Loucy (cell line): ENCODE results near the gene IFNA1.

Experiments used
- H2AFZ ChIP-seq: fragments of 200-600 bp; sonication (generic); 2 replicates; pipeline ENCODE4 v1.6.0; 2016; ENCODE audit warnings: antibody characterized with exemption, mild to moderate bottlenecking, low read length, moderate library complexity
- H3F3A ChIP-seq: fragments of 200-600 bp; 2 replicates; pipeline ENCODE4 v1.6.0; 2016; ENCODE audit warnings: antibody characterized with exemption, low read depth, mild to moderate bottlenecking
- H3K27me3 ChIP-seq: fragments of 200-600 bp; sonication (generic); 2 replicates; pipeline ENCODE4 v1.6.1; 2014; ENCODE audit warnings: low read length, mild to moderate bottlenecking; ENCODE audit not compliant: insufficient read depth, poor library complexity, severe bottlenecking
- H3K36me3 ChIP-seq: fragments of 200-600 bp; sonication (generic); 2 replicates; pipeline ENCODE4 v1.6.1; 2016; ENCODE audit warnings: low read length; ENCODE audit not compliant: insufficient read depth
- H3K4me1 ChIP-seq: fragments of 200-600 bp; sonication (generic); 2 replicates; pipeline ENCODE4 v1.5.1; 2014; ENCODE audit warnings: low read length, mild to moderate bottlenecking; ENCODE audit not compliant: insufficient read depth, poor library complexity, severe bottlenecking
- H3K4me2 ChIP-seq: fragments of 200-600 bp; sonication (generic); 2 replicates; pipeline ENCODE4 v1.6.0; 2014; ENCODE audit warnings: antibody characterized with exemption, low read length, low read depth, mild to moderate bottlenecking; ENCODE audit not compliant: poor library complexity, severe bottlenecking
- H3K4me3 ChIP-seq: fragments of 200-600 bp; sonication (generic); 2 replicates; pipeline ENCODE4 v1.5.1; 2014; ENCODE audit warnings: low read length, mild to moderate bottlenecking, mixed read lengths; ENCODE audit not compliant: poor library complexity, severe bottlenecking
- H3K79me2 ChIP-seq: fragments of 200-600 bp; sonication (generic); 2 replicates; pipeline ENCODE4 v1.6.1; 2014; ENCODE audit warnings: low read length; ENCODE audit not compliant: insufficient read depth
- H3K9ac ChIP-seq: fragments of 200-600 bp; sonication (generic); 2 replicates; pipeline ENCODE4 v1.6.0; 2014; ENCODE audit warnings: mild to moderate bottlenecking, low read depth, low read length, moderate library complexity; ENCODE audit not compliant: poor library complexity, severe bottlenecking
- H3K9me2 ChIP-seq: fragments of 200-600 bp; sonication (generic); replicated peaks from 2 replicates; pipeline ENCODE4 v1.6.1; 2016; ENCODE audit warnings: low read depth, low read length, mixed read lengths
- H3K9me3 ChIP-seq: fragments of 200-600 bp; sonication (generic); 2 replicates; pipeline ENCODE4 v1.6.1; 2014; ENCODE audit warnings: mild to moderate bottlenecking, antibody characterized with exemption, low read length, low read depth; ENCODE audit not compliant: insufficient read depth
- H4K20me1 ChIP-seq: fragments of 200-600 bp; sonication (generic); 2 replicates; pipeline ENCODE4 v1.6.0; 2014; ENCODE audit warnings: antibody characterized with exemption, low read length, mild to moderate bottlenecking; ENCODE audit not compliant: insufficient read depth, poor library complexity, severe bottlenecking
- CTCF ChIP-seq: fragments of 200-600 bp; sonication (generic); conservative IDR thresholded peaks from 2 replicates; pipeline ENCODE4 v1.5.1; 2014; ENCODE audit warnings: mild to moderate bottlenecking, antibody characterized with exemption, low read length
- EZH2phosphoT487 ChIP-seq: fragments of 200-600 bp; IDR thresholded peaks from 2 replicates; pipeline ENCODE4 v1.6.1; 2018; ENCODE audit warnings: antibody characterized with exemption, mild to moderate bottlenecking, moderate library complexity, borderline replicate concordance

IFNA1 gene

DNA sequence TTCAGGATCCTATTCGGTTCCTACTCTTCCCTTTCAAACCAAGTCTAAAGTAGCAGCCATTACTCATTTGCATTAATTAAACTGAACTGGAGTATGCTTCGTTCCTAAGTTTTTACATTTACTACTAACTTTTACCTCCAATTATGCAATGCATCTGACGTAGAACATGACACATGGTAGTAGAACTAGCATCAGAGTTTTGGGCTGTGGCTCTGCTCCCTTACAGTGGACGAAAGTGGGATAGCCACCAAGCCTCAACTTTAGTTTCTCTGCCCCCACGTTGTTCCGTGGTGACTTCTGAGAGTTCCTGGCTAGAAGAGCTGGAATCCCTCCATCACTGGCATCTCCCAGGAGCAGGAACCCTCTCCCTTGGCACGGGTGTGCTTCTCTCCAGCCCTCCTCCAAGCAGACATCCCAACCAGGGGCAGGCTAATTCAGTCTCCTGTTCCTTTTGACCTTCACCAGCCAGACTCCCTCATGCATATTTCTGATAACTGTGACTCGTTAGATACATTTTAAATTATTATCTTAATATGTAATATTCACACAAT lies 39.0 kb downstream of the IFNA1 start:
- no peaks in the 10 kb centered on the region for H3F3A ChIP-seq
- no peaks in the 10 kb centered on the region for H3K9me2 ChIP-seq
- no peak overlapping the region for H3K4me2 ChIP-seq
- H3K4me1 ChIP-seq: no peaks in the 10 kb centered on the region
- H3K4me3 ChIP-seq: no peak overlapping the region
- TF ChIP-seq EZH2phosphoT487 (no peak), CTCF (no peak)
- H3K36me3 ChIP-seq: no peaks in the 10 kb centered on the region
- no peaks in the 10 kb centered on the region for H3K27me3 ChIP-seq
- H3K9me3 ChIP-seq: no peaks in the 10 kb centered on the region
- H3K79me2 ChIP-seq: no peaks in the 10 kb centered on the region
- H3K9ac ChIP-seq: no peak overlapping the region
- no peaks in the 10 kb centered on the region for H4K20me1 ChIP-seq
- H2AFZ ChIP-seq: no peak overlapping the region

DNA sequence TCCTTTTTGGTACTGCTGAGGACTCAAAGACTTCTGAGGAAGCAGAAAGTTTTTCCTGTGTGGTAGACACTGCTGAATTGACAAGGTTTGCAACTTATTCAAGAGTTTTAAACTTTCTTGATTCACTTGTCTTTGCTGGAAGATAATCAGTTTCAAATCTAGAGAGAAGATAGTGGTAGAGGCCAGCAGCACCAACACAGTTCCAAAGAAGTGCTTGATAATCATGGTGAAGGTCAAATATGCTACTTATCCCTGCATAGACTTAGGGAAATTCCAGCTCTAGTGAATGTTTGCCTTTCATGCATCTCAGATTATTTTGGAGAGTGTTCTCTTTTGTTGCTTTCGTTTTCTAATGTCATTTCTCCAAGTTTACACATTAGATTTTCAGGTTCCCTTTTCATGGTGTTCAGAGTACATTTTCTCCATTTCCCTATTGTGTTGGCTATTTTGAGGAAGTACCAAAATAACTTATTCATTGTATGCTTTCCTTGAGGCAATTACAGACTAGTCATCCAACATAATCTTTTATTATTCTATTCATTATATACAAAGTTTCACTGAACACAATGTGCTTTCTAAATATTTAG lies 41.3 kb downstream of the IFNA1 start:
- Histone ChIP-seq H4K20me1 (no peaks in the 10 kb centered on the region), H2AFZ (no peak overlapping the region), H3K9ac (no peak overlapping the region), H3K4me3 (no peak overlapping the region), H3K9me3 (no peaks in the 10 kb centered on the region), H3K79me2 (no peaks in the 10 kb centered on the region), H3F3A (no peaks in the 10 kb centered on the region), H3K27me3 (no peaks in the 10 kb centered on the region), H3K9me2 (no peaks in the 10 kb centered on the region), H3K4me1 (no peaks in the 10 kb centered on the region), H3K4me2 (no peak overlapping the region), H3K36me3 (no peaks in the 10 kb centered on the region)
- no peak for TF ChIP-seq CTCF
- no peak for TF ChIP-seq EZH2phosphoT487

GRCh38 chr9:21482213-21482612 lies 42.0 kb downstream of the IFNA1 start, which contains the start of gene IFNE:
IFNE (minus strand) TSS chr9:21482313; CDS start chr9:21481694, 619 bp downstream.
- no peaks in the 10 kb centered on the region for H3K36me3 ChIP-seq
- H3K4me2 ChIP-seq: no peak within 1 kb of the TSS
- no peak within 1 kb of the TSS for H3K4me3 ChIP-seq
- H3K9me3 ChIP-seq: no peaks in the 10 kb centered on the region
- TF ChIP-seq EZH2phosphoT487 (no peak), CTCF (no peak)
- no peaks in the 10 kb centered on the region for H3K4me1 ChIP-seq
- H2AFZ ChIP-seq: no peak within 1 kb of the TSS
- H3K9me2 ChIP-seq: no peaks in the 10 kb centered on the region
- H3F3A ChIP-seq: no peaks in the 10 kb centered on the region
- no peak within 1 kb of the TSS for H3K9ac ChIP-seq
- no peaks in the 10 kb centered on the region for H4K20me1 ChIP-seq
- no peaks in the 10 kb centered on the region for H3K27me3 ChIP-seq
- no peaks in the 10 kb centered on the region for H3K79me2 ChIP-seq
